Endodermal cell (in vitro differentiated cells): ENCODE results near the gene TP53I11. TPM values are rescaled to one million over a fixed set of nuclear protein-coding genes. Genes with fewer than 3 reads are reported as not detected.

Experiments
- DNase-seq: peaks from one replicate; pipeline ENCODE4 v3.0.0-alpha.2; 2017
- H3K27ac ChIP-seq: 2 replicates; pipeline ENCODE4 v1.5.1; 2013; ENCODE audit warnings: mild to moderate bottlenecking, low read depth, low read length, moderate library complexity
- H3K27me3 ChIP-seq: 2 replicates; pipeline ENCODE4 v1.6.1; 2013; ENCODE audit warnings: mild to moderate bottlenecking, low read length, moderate library complexity; ENCODE audit not compliant: insufficient read depth, control insufficient read depth, poor library complexity, severe bottlenecking
- H3K36me3 ChIP-seq: 2 replicates; pipeline ENCODE4 v1.7.0; 2013; ENCODE audit warnings: mild to moderate bottlenecking, low read length, moderate library complexity; ENCODE audit not compliant: control insufficient read depth, insufficient read depth
- H3K4me1 ChIP-seq: one replicate; pipeline ENCODE4 v1.7.0; 2013; ENCODE audit warnings: low read length; ENCODE audit not compliant: control insufficient read depth, insufficient read depth
- H3K4me3 ChIP-seq: 2 replicates; pipeline ENCODE4 v1.5.1; 2013; ENCODE audit warnings: mild to moderate bottlenecking, low read length, moderate library complexity
- H3K9ac ChIP-seq: 2 replicates; pipeline ENCODE4 v1.6.1; 2013; ENCODE audit warnings: mild to moderate bottlenecking, low read length, moderate library complexity; ENCODE audit not compliant: poor library complexity, severe bottlenecking; ENCODE audit errors: extremely low read depth
- H3K9me3 ChIP-seq: 2 replicates; pipeline ENCODE4 v1.6.1; 2013; ENCODE audit warnings: mild to moderate bottlenecking, low read length, moderate library complexity; ENCODE audit not compliant: control insufficient read depth
- H3K27ac Mint-ChIP-seq: 2 replicates; pipeline ENCODE4 v1.8.0; 2020; ENCODE audit warnings: mixed read lengths
- H3K27me3 Mint-ChIP-seq: 2 replicates; pipeline ENCODE4 v1.8.0; 2021; ENCODE audit warnings: mild to moderate bottlenecking, mixed read lengths; ENCODE audit not compliant: insufficient read depth
- H3K36me3 Mint-ChIP-seq: 2 replicates; pipeline ENCODE4 v1.8.0; 2020; ENCODE audit warnings: low read depth, mixed read lengths
- H3K4me1 Mint-ChIP-seq: 2 replicates; pipeline ENCODE4 v1.8.0; 2020; ENCODE audit warnings: mixed read lengths
- H3K4me3 Mint-ChIP-seq: 2 replicates; pipeline ENCODE4 v1.8.0; 2020; ENCODE audit warnings: mild to moderate bottlenecking, moderate library complexity, mixed read lengths
- H3K9me3 Mint-ChIP-seq: 2 replicates; pipeline ENCODE4 v1.8.0; 2020; ENCODE audit warnings: mild to moderate bottlenecking, mixed read lengths
- CTCF ChIP-seq: fragments of 200-600 bp; sonication (generic); conservative IDR thresholded peaks from 2 replicates; pipeline ENCODE4 v1.5.0; 2021; ENCODE audit warnings: antibody characterized with exemption, mild to moderate bottlenecking
- WGBS, 2 experiments: methylation state at CpG; one replicate each; pipeline versions ENCODE4 v1.1.5 to v1.1.7; 2013; ENCODE audit warnings: missing lambda C conversion rate in 2 of 2, mixed read lengths in 1 of 2; ENCODE audit not compliant: insufficient coverage in 1 of 2, insufficient read length in 1 of 2; 5-methylcytosine and 5-hydroxymethylcytosine counted together
- total RNA-seq, 2 donors: library from RNA; stranded (reverse); fragmentation: NEBNext Ultra II Directional in 1 of 2; extraction: Animal tissue kit (Norgen Biotek cat#: 25700) in 1 of 2; gene quantifications; 2 replicates in 1 of 2; 3 replicates in 1 of 2; pipeline ENCODE4 v1.2.1, GENCODE V29; 2021

TP53I11 gene
- total RNA-seq, 2 donors from 2014 or later: 136 to 203 TPM

GRCh38 chr11:44967930-44968496 lies 17.3 kb upstream of the TP53I11 start:
- Mint-ChIP-seq H3K27me3 (peaks cover 4% of the 10 kb centered on the region), H3K4me3 (no peak overlapping the region), H3K4me1 (peaks cover 21% of the 10 kb centered on the region), H3K27ac (no peak overlapping the region), H3K36me3 (no peaks in the 10 kb centered on the region), H3K9me3 (no peaks in the 10 kb centered on the region)
- Histone ChIP-seq H3K9me3 (no peaks in the 10 kb centered on the region), H3K27ac (no peak overlapping the region), H3K27me3 (no peaks in the 10 kb centered on the region), H3K4me3 (no peak overlapping the region), H3K9ac (no peak overlapping the region), H3K4me1 (peaks cover 8% of the 10 kb centered on the region), H3K36me3 (no peaks in the 10 kb centered on the region)
- no peak for DNase-seq
- TF ChIP-seq CTCF: peak; percentile 30
- 85 to 100% methylated on average over 1 to 3 of the region's 3 CpGs for WGBS, 2 experiments

- H3K4me1 Mint-ChIP-seq: peaks cover 27% of the 10 kb centered on the region
Measured at GRCh38 chr11:44966694-44967093, 16.0 kb upstream of the TP53I11 start.

GRCh38 chr11:44964526-44965209 lies 14.0 kb upstream of the TP53I11 start:
- no peaks in the 10 kb centered on the region for H3K36me3 Mint-ChIP-seq
- H3K27ac ChIP-seq: peak overlapping the region; percentile 10
- H3K27ac Mint-ChIP-seq: no peak overlapping the region
- DNase-seq: no peak
- TF ChIP-seq CTCF: no peak
- peaks cover 2% of the 10 kb centered on the region for H3K27me3 Mint-ChIP-seq
- H3K4me1 ChIP-seq: peaks cover 11% of the 10 kb centered on the region
- H3K4me3 Mint-ChIP-seq: no peak overlapping the region
- peaks cover 32% of the 10 kb centered on the region for H3K4me1 Mint-ChIP-seq
- no peak overlapping the region for H3K4me3 ChIP-seq
- no peak overlapping the region for H3K9ac ChIP-seq
- no peaks in the 10 kb centered on the region for H3K9me3 Mint-ChIP-seq
- H3K36me3 ChIP-seq: no peaks in the 10 kb centered on the region
- H3K27me3 ChIP-seq: no peaks in the 10 kb centered on the region
- 65 to 70% methylated on average over 7 to 9 of the region's 9 CpGs for WGBS, 2 experiments
- H3K9me3 ChIP-seq: no peaks in the 10 kb centered on the region

More at GRCh38 chr11:44966694-44967093, 16.0 kb upstream of the TP53I11 start:
- no peak for TF ChIP-seq CTCF
- H3K27ac ChIP-seq: no peak overlapping the region
- H3K27ac Mint-ChIP-seq: no peak overlapping the region
- no peaks in the 10 kb centered on the region for H3K27me3 ChIP-seq
- H3K4me3 ChIP-seq: no peak overlapping the region
- no peaks in the 10 kb centered on the region for H3K36me3 ChIP-seq
- no peaks in the 10 kb centered on the region for H3K9me3 ChIP-seq
- H3K9me3 Mint-ChIP-seq: no peaks in the 10 kb centered on the region
- 80 to 96% methylated on average over 2 to 6 of the region's 6 CpGs for WGBS, 2 experiments
- no peak overlapping the region for H3K9ac ChIP-seq
- H3K4me1 ChIP-seq: peaks cover 12% of the 10 kb centered on the region
- H3K27me3 Mint-ChIP-seq: peaks cover 4% of the 10 kb centered on the region
- no peak overlapping the region for H3K4me3 Mint-ChIP-seq
- no peak for DNase-seq
- no peaks in the 10 kb centered on the region for H3K36me3 Mint-ChIP-seq
